GM12878 (cell line): ENCODE data around the gene TNRC6B. TPM values are rescaled to one million over a fixed set of nuclear protein-coding genes. Genes with fewer than 3 reads are reported as not detected.

ENCODE experiments used
- ATAC-seq: fragments of 200-7000 bp; cut with Tn5 transposase; 3 replicates; pipeline ENCODE4 v1.9.1; 2020; ENCODE audit warnings: mild to moderate bottlenecking, moderate library complexity
- BruUV-seq: library from RNA; stranded (reverse); fragments of 400-500 nt; replicated peaks from 2 replicates; lab custom pipeline; 2021; lab: Mats Ljungman, UMichigan
- CTCF ChIA-PET: fragments of 300-600 bp; sonication (Branson Sonifier 250); formaldehyde crosslinking; extraction: SDS; loops from one replicate; lab custom pipeline; 2021; ENCODE audit warnings: inconsistent platforms; lab: Yijun Ruan, JAX
- POLR2A ChIA-PET: fragments of 350-600 bp; formaldehyde crosslinking; extraction: SDS; loops from one replicate; lab custom pipeline; 2021; ENCODE audit warnings: inconsistent platforms; lab: Charles Lee
- RAD21 ChIA-PET: fragments of 300-600 bp; sonication (Branson Sonifier 250); formaldehyde crosslinking; loops from one replicate; lab custom pipeline; 2023; ENCODE audit warnings: antibody characterized with exemption; ENCODE audit not compliant: unreplicated experiment; lab: Charles Lee
- SMC1A ChIA-PET: fragments of 300-600 bp; sonication (Branson Sonifier 250); formaldehyde crosslinking; loops from one replicate; lab custom pipeline; 2023; ENCODE audit not compliant: unreplicated experiment, uncharacterized antibody; lab: Charles Lee
- DNase-seq: peaks from one replicate; pipeline ENCODE4 v3.0.0-alpha.2; 2011; ENCODE audit warnings: low read depth, low spot score
- FAIRE-seq: peaks from 3 replicates; lab custom pipeline; 2011; peaks lifted over from hg19 to GRCh38; lab: Jason Lieb, UNC
- H2AFZ ChIP-seq: 2 replicates; pipeline ENCODE4 v1.6.0; 2011; ENCODE audit warnings: low read depth, low read length, control low read depth; ENCODE audit not compliant: control insufficient read depth
- H3K27ac ChIP-seq: 2 replicates; pipeline ENCODE4 v1.5.1; 2011; ENCODE audit warnings: control low read depth; ENCODE audit not compliant: control insufficient read depth, insufficient read depth
- H3K27me3 ChIP-seq, 2 experiments: replicated peaks in 1 of 2; 2 replicates each; pipeline versions ENCODE4 v1.6.0 to v1.6.1; 2011; ENCODE audit warnings: low read length in 1 of 2; ENCODE audit not compliant: control insufficient read depth in 2 of 2, insufficient read depth in 2 of 2
- H3K36me3 ChIP-seq, 2 experiments: 2 replicates each; pipeline ENCODE4 v1.5.1; 2011; ENCODE audit warnings: low read length in 1 of 2; ENCODE audit not compliant: control insufficient read depth in 2 of 2, insufficient read depth in 2 of 2
- H3K4me1 ChIP-seq: 2 replicates; pipeline ENCODE4 v1.6.1; 2011; ENCODE audit warnings: mild to moderate bottlenecking, low read length, moderate library complexity, mixed read lengths; ENCODE audit not compliant: control insufficient read depth, insufficient read depth
- H3K4me2 ChIP-seq: 2 replicates; pipeline ENCODE4 v1.6.0; 2011; ENCODE audit warnings: control low read depth; ENCODE audit not compliant: control insufficient read depth, insufficient read depth
- H3K4me3 ChIP-seq: fragments of 200-600 bp; sonication (generic); 2 replicates; pipeline ENCODE4 v1.5.1; 2016
- H3K79me2 ChIP-seq: 2 replicates; pipeline ENCODE4 v1.6.0; 2011; ENCODE audit warnings: low read length; ENCODE audit not compliant: control insufficient read depth, insufficient read depth
- H3K9ac ChIP-seq: 2 replicates; pipeline ENCODE4 v1.8.0; 2011; ENCODE audit warnings: low read length, control low read depth, mixed read lengths; ENCODE audit not compliant: control insufficient read depth, insufficient read depth
- H3K9me3 ChIP-seq: replicated peaks from 3 replicates; pipeline ENCODE4 v1.5.1; 2011; ENCODE audit warnings: mild to moderate bottlenecking, low read length; ENCODE audit not compliant: control insufficient read depth, insufficient read depth
- H4K20me1 ChIP-seq: 2 replicates; pipeline ENCODE4 v1.6.0; 2011; ENCODE audit not compliant: control insufficient read depth, insufficient read depth
- BCL11A ChIP-seq: IDR thresholded peaks from 2 replicates; pipeline ENCODE4 v1.6.1; 2011; ENCODE audit warnings: low read depth, low read length
- CBX3 ChIP-seq: fragments of 200-600 bp; sonication (generic); IDR thresholded peaks from 2 replicates; pipeline ENCODE4 v1.6.1; 2016; ENCODE audit warnings: low read depth, borderline replicate concordance
- EP300 ChIP-seq, 2 experiments: fragments of 150-350 bp in 1 of 2; IDR thresholded peaks; 2 replicates each; pipeline ENCODE4 v1.6.1; 2011 to 2012; ENCODE audit warnings: low read depth in 2 of 2, low read length in 2 of 2, borderline replicate concordance in 1 of 2, improper control_type of control experiment in 1 of 2, inconsistent platforms in 1 of 2; ENCODE audit not compliant: control insufficient read depth in 1 of 2
- FOXK2 ChIP-seq: fragments of 450-650 bp; IDR thresholded peaks from 2 replicates; pipeline ENCODE4 v1.6.1; 2017; ENCODE audit warnings: mild to moderate bottlenecking, moderate library complexity
- FOXM1 ChIP-seq: IDR thresholded peaks from 2 replicates; pipeline ENCODE4 v1.6.1; 2012; ENCODE audit warnings: low read depth, mild to moderate bottlenecking, inconsistent platforms, low read length, moderate library complexity
- HDAC2 ChIP-seq: fragments of 200-600 bp; sonication (generic); IDR thresholded peaks from 2 replicates; pipeline ENCODE4 v1.6.1; 2017
- HDAC6 ChIP-seq: fragments of 200-600 bp; sonication (generic); IDR thresholded peaks from one replicate; pipeline ENCODE4 v1.8.0; 2017; ENCODE audit warnings: antibody characterized with exemption; ENCODE audit not compliant: unreplicated experiment
- NBN ChIP-seq: fragments of 450-650 bp; IDR thresholded peaks from 2 replicates; pipeline ENCODE4 v1.6.1; 2016
- RBBP5 ChIP-seq: fragments of 200-600 bp; sonication (generic); conservative IDR thresholded peaks from 2 replicates; pipeline ENCODE4 v1.6.1; 2016
- SREBF1 ChIP-seq: IDR thresholded peaks from 2 replicates; pipeline ENCODE4 v1.6.1; 2012; ENCODE audit warnings: mild to moderate bottlenecking, low read length
- TCF12 ChIP-seq: IDR thresholded peaks from 2 replicates; pipeline ENCODE4 v1.6.1; 2011; ENCODE audit warnings: low read depth, mild to moderate bottlenecking, low read length
- in situ Hi-C: fragments of 300-500 bp; cut with MboI; formaldehyde crosslinking; loops from 9 replicates; pipeline ENCODE4 v1.14.3; 2018; ENCODE audit warnings: mixed read lengths
- intact Hi-C: fragments of 100-400 bp; cut with micrococcal nuclease; formaldehyde crosslinking; loops from one replicate; pipeline ENCODE4 v1.14.2; 2022; ENCODE audit not compliant: unreplicated experiment
- polyA plus RNA-seq, 11 experiments: library from polyadenylated mRNA; depleted of rRNA in 4 of 11; unstranded in 6 of 11; stranded (reverse) in 5 of 11; fragments of >200 nt; fragmentation: Nextera tagmentation in 4 of 11; fragmentation: Illumina TruSeq in 1 of 11; extraction: Ambion mirVana in 4 of 11; extraction: Trizol in 1 of 11; gene quantifications; 1 replicate in 1 of 11; 2 replicates in 10 of 11; pipeline versions ENCODE4 v1.2.1 to v1.2.3, GENCODE V29; 2011 to 2016; ENCODE audit warnings: inconsistent platforms in 2 of 11, missing spikeins in 2 of 11, low read depth in 1 of 11
- total RNA-seq, 4 experiments: library from RNA; depleted of rRNA in 3 of 4; stranded (reverse); fragments of >200 nt in 3 of 4; fragmentation: Illumina TruSeq in 1 of 4; extraction: Trizol in 1 of 4; gene quantifications; 2 replicates each; pipeline versions ENCODE4 v1.2.1 to v1.2.3, GENCODE V29; 2013 to 2021
- TF ChIP-seq, protein P1 (sequence below): IDR thresholded peaks from 2 replicates; pipeline ENCODE4 v1.6.1; 2012; ENCODE audit warnings: low read depth, low read length, improper control_type of control experiment
- TF ChIP-seq, protein P2 (sequence below): fragments of 450-650 bp; IDR thresholded peaks from 2 replicates; pipeline ENCODE4 v1.6.1; 2017; ENCODE audit warnings: antibody characterized with exemption, mild to moderate bottlenecking, moderate library complexity

TNRC6B gene
- total and polyA plus RNA-seq, 10 of the 15 experiments (the other 5 are each of a cell fraction or from before 2014, with no cell fraction given): 3.6 to 32.8 (median 16.4) TPM

DNA sequence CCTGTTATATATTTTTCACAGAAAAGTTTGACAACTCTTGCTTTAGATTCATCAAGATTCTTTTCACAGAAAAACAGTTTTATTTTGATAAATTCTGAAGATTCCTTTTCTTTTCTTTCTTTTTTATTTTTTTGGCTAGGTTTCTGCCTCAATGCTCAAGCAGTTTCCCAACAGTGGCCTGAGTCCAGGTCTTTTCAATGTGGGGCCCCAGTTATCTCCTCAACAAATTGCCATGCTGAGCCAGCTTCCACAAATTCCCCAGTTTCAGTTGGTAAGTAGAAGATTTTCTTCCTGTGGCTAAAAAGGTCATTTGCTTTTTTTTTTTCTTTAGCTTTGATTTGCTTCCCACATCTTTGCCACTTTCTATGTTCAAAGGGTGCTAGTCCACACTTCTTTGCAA lies 122.6 kb downstream of the TNRC6B start:
- ChIA-PET SMC1A (interaction anchor here (0.9 to 2.0 kb wide), 4 partner anchors 14 to 123 kb away, joined by 3 to 8 read pairs (median 6); partner anchors contain the start of gene TNRC6B), POLR2A (interaction anchor here (0.6 to 1.3 kb wide), 3 partner anchors 9 to 45 kb away, joined by 3 read pairs; no protein-coding TSS in a partner anchor), RAD21 (interaction anchor here (1.2 kb wide), 1 partner anchor 121 kb away, joined by 3 read pairs; no protein-coding TSS in a partner anchor), CTCF (interaction anchor here (0.9 to 1.1 kb wide), 4 partner anchors 14 to 256 kb away, joined by 3 to 5 read pairs (median 3); no protein-coding TSS in a partner anchor)
- H3K36me3 ChIP-seq: peaks cover 5 to 8% of the 10 kb centered on the region in 2 experiments
- H3K27me3 ChIP-seq: no peaks in the 10 kb centered on the region
- H2AFZ ChIP-seq: no peak overlapping the region
- no peaks in the 10 kb centered on the region for H3K9me3 ChIP-seq
- no peaks in the 10 kb centered on the region for H3K79me2 ChIP-seq
- ATAC-seq (no peak), DNase-seq (no peak), FAIRE-seq (no peak)
- in situ Hi-C loops (no loop called here), intact Hi-C loops (loop anchor here (5.0 kb wide), 1 partner anchor 47 kb away; the partner anchor contains the start of gene ADSL)
- H3K4me2 ChIP-seq: peak overlapping the region; percentile 46; the same call in 1 of the 2 replicates
- H3K4me3 ChIP-seq: no peak overlapping the region
- BruUV-seq: no TSS peak
- no peak overlapping the region for H3K9ac ChIP-seq
- H3K4me1 ChIP-seq: peaks cover 11% of the 10 kb centered on the region
- no peaks in the 10 kb centered on the region for H4K20me1 ChIP-seq
- TF ChIP-seq NBN (no peak), HDAC6 (no peak), HDAC2 (no peak), FOXK2 (no peak), TCF12 (no peak), RBBP5 (no peak), EP300 (IDR thresholded peaks at IDR 0.05; ENCODE audit: borderline replicate concordance in 1 of 2, control insufficient read depth in 1 of 2, low read depth in 2 of 2, low read length in 2 of 2) (no peak), BCL11A (no peak), SREBF1 (no peak), FOXM1 (no peak), CBX3 (no peak)
- TF ChIP-seq, protein P1, sequence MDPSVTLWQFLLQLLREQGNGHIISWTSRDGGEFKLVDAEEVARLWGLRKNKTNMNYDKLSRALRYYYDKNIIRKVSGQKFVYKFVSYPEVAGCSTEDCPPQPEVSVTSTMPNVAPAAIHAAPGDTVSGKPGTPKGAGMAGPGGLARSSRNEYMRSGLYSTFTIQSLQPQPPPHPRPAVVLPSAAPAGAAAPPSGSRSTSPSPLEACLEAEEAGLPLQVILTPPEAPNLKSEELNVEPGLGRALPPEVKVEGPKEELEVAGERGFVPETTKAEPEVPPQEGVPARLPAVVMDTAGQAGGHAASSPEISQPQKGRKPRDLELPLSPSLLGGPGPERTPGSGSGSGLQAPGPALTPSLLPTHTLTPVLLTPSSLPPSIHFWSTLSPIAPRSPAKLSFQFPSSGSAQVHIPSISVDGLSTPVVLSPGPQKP: no peak
- TF ChIP-seq, protein P2, sequence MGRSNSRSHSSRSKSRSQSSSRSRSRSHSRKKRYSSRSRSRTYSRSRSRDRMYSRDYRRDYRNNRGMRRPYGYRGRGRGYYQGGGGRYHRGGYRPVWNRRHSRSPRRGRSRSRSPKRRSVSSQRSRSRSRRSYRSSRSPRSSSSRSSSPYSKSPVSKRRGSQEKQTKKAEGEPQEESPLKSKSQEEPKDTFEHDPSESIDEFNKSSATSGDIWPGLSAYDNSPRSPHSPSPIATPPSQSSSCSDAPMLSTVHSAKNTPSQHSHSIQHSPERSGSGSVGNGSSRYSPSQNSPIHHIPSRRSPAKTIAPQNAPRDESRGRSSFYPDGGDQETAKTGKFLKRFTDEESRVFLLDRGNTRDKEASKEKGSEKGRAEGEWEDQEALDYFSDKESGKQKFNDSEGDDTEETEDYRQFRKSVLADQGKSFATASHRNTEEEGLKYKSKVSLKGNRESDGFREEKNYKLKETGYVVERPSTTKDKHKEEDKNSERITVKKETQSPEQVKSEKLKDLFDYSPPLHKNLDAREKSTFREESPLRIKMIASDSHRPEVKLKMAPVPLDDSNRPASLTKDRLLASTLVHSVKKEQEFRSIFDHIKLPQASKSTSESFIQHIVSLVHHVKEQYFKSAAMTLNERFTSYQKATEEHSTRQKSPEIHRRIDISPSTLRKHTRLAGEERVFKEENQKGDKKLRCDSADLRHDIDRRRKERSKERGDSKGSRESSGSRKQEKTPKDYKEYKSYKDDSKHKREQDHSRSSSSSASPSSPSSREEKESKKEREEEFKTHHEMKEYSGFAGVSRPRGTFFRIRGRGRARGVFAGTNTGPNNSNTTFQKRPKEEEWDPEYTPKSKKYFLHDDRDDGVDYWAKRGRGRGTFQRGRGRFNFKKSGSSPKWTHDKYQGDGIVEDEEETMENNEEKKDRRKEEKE: no peak
- no peak overlapping the region for H3K27ac ChIP-seq
